Right lobe of liver (tissue), 6 donors: ENCODE results near the gene TPD52L2. TPM values are rescaled to one million over a fixed set of nuclear protein-coding genes. Genes with fewer than 3 reads are reported as not detected.

Source experiments
- ATAC-seq, 4 donors: fragments of 200-7000 bp; cut with Tn5 transposase; one replicate each; pipeline ENCODE4 v1.9.1; 2020; ENCODE audit warnings: mild to moderate bottlenecking in 4 of 4, moderate library complexity in 4 of 4
- DNase-seq, 3 donors: peaks; one replicate each; pipeline ENCODE4 v3.0.0-alpha.2; 2020
- H3K27ac ChIP-seq, 3 donors: fragments of 200-600 bp; one replicate each; pipeline ENCODE4 v1.8.0; 2022
- H3K27me3 ChIP-seq, 2 donors: fragments of 200-600 bp; one replicate each; pipeline ENCODE4 v1.8.0; 2022
- H3K36me3 ChIP-seq, 4 donors: fragments of 200-600 bp; sonication (generic) in 1 of 4; one replicate each; pipeline versions ENCODE4 v1.5.1 to v1.8.0; 2017 to 2022; ENCODE audit warnings: control low read depth in 1 of 4
- H3K4me1 ChIP-seq, 4 donors: fragments of 200-600 bp; sonication (generic) in 1 of 4; one replicate each; pipeline versions ENCODE4 v1.5.1 to v1.8.0; 2017 to 2022; ENCODE audit warnings: control low read depth in 1 of 4
- H3K4me3 ChIP-seq, 3 donors: fragments of 200-600 bp; one replicate each; pipeline ENCODE4 v1.8.0; 2022
- H3K9me3 ChIP-seq, 4 donors: fragments of 200-600 bp; sonication (generic) in 1 of 4; one replicate each; pipeline versions ENCODE4 v1.5.1 to v1.8.0; 2017 to 2022; ENCODE audit warnings: control low read depth in 1 of 4
- POLR2A ChIP-seq: fragments of 450-650 bp; IDR thresholded peaks from one replicate; pipeline ENCODE4 v1.6.1; 2017; ENCODE audit warnings: antibody characterized with exemption, mild to moderate bottlenecking
- WGBS: methylation state at CpG from one replicate; pipeline ENCODE4 v1.1.6; 2018; ENCODE audit warnings: low coverage, low lambda C conversion rate; ENCODE audit not compliant: insufficient coverage; ENCODE audit errors: missing lambda C conversion rate; 5-methylcytosine and 5-hydroxymethylcytosine counted together
- intact Hi-C, 2 donors: fragments of 100-400 bp; cut with DNase I; formaldehyde crosslinking; loops; one replicate each; pipeline versions ENCODE4 v1.11.2 to v1.14.1; 2022
- total RNA-seq, 6 experiments: library from RNA; depleted of rRNA in 2 of 6; stranded (reverse); fragments of >200 nt in 2 of 6; fragmentation: NEBNext Ultra II Directional in 3 of 6; extraction: Animal tissue kit (Norgen Biotek cat#: 25700) in 3 of 6; gene quantifications; one replicate each; pipeline versions ENCODE4 v1.1.0 to v1.2.4, GENCODE V29; 2016 to 2023
- TF ChIP-seq, protein P1 (sequence below), 4 donors: fragments of 200-600 bp in 3 of 4; fragments of 450-650 bp in 1 of 4; IDR thresholded peaks; one replicate each; pipeline versions ENCODE4 v1.5.1 to v1.8.0; 2016 to 2022; ENCODE audit warnings: antibody characterized with exemption in 4 of 4, mild to moderate bottlenecking in 2 of 4
- donor health status: DM: no; HTN: yes; CAD: no.
- donor health status: DM: no; HTN: no; CAD: no.
- donor health status: DM: no; HTN: no; CAD: no.
- donor health status: DM: no; HTN: yes; CAD: no.
- donor health status: DM: no; HTN: yes; CAD: no.

TPD52L2 gene
- total RNA-seq, 6 experiments from 2014 or later, result 20.1 to 46.8 (median 30.5) TPM

DNA sequence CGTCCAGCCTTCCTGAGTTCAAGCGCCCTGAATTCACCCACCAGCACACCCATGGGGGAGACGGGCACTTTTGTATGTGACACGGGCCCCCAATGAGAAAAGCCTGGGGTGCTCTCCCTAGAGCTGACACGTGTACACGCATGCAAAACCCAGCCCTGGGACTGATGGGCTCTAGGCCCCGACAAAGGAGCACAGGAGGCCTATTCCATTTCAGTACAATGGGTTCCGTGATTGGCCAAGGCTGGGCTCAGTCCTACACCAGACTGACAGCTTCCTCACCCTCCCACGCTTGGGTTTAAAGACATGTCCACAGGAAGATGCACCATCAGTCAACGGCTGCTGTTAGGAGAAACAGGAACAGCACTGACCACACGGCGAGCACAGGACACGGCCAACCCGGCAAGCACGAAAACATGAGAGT lies 42.8 kb upstream of the TPD52L2 start:
- ATAC-seq (peak; percentile 48 to 78 (median 70)), DNase-seq (no peak)
- Histone ChIP-seq H3K27ac (peak overlapping the region in 1 of 3 donors; percentile 65), H3K4me1 (no peaks in the 10 kb centered on the region), H3K36me3 (no peaks in the 10 kb centered on the region), H3K27me3 (no peaks in the 10 kb centered on the region), H3K9me3 (no peaks in the 10 kb centered on the region), H3K4me3 (no peak overlapping the region)
- TF ChIP-seq, protein P1, sequence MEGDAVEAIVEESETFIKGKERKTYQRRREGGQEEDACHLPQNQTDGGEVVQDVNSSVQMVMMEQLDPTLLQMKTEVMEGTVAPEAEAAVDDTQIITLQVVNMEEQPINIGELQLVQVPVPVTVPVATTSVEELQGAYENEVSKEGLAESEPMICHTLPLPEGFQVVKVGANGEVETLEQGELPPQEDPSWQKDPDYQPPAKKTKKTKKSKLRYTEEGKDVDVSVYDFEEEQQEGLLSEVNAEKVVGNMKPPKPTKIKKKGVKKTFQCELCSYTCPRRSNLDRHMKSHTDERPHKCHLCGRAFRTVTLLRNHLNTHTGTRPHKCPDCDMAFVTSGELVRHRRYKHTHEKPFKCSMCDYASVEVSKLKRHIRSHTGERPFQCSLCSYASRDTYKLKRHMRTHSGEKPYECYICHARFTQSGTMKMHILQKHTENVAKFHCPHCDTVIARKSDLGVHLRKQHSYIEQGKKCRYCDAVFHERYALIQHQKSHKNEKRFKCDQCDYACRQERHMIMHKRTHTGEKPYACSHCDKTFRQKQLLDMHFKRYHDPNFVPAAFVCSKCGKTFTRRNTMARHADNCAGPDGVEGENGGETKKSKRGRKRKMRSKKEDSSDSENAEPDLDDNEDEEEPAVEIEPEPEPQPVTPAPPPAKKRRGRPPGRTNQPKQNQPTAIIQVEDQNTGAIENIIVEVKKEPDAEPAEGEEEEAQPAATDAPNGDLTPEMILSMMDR (IDR thresholded peaks at IDR 0.05), result no peak
- TF ChIP-seq POLR2A, result no peak
- intact Hi-C loops, result no loop called here
- 39% methylated on average over 3 of the region's 15 CpGs for WGBS

GRCh38 chr20:63823691-63824311 lies 41.3 kb upstream of the TPD52L2 start:
- Histone ChIP-seq H3K9me3 (no peaks in the 10 kb centered on the region), H3K27ac (no peak overlapping the region), H3K4me3 (no peak overlapping the region), H3K4me1 (no peaks in the 10 kb centered on the region), H3K36me3 (no peaks in the 10 kb centered on the region), H3K27me3 (no peaks in the 10 kb centered on the region)
- peak; percentile 47 to 57 (median 55) for ATAC-seq
- 59% methylated on average over 7 of the region's 12 CpGs for WGBS
- intact Hi-C loops, result no loop called here
- no peak for DNase-seq
- no peak for TF ChIP-seq POLR2A
- TF ChIP-seq, protein P1 (IDR thresholded peaks at IDR 0.05), result no peak

GRCh38 chr20:63825331-63826118 lies 39.5 kb upstream of the TPD52L2 start:
- WGBS, result 79% methylated on average over 6 of the region's 25 CpGs
- H3K4me3 ChIP-seq, result no peak overlapping the region
- H3K9me3 ChIP-seq, result no peaks in the 10 kb centered on the region
- H3K4me1 ChIP-seq, result no peaks in the 10 kb centered on the region
- no peak overlapping the region for H3K27ac ChIP-seq
- no peaks in the 10 kb centered on the region for H3K27me3 ChIP-seq
- no peak for ATAC-seq
- DNase-seq, result no peak
- H3K36me3 ChIP-seq, result no peaks in the 10 kb centered on the region
- TF ChIP-seq, protein P1 (IDR thresholded peaks at IDR 0.05), result no peak
- TF ChIP-seq POLR2A, result no peak
- intact Hi-C loops, result no loop called here

DNA sequence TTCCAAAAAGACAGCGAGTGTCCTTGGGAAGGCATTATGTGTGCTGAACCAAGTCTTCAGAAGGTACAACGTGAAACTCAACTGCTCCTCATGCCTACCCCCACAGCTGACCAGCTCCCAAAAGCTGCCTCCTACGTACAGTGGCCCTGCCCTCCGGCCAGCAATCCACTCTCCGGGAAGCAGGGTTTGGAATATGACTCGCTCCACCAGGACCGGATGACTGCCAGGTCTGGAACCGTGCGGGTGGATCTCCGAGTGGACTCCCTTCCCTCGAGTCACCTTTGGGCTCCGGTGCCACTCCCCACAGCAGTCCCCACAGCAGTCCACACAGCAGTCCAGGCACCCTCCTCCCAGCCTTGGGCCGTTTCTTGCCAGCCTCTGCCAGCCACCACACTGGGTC lies 38.3 kb upstream of the TPD52L2 start:
- intact Hi-C loops, result no loop called here
- TF ChIP-seq, protein P1 (IDR thresholded peaks at IDR 0.05), result no peak
- no peak for TF ChIP-seq POLR2A
- no peaks in the 10 kb centered on the region for H3K36me3 ChIP-seq
- WGBS, result 69% methylated on average over 5 of the region's 13 CpGs
- H3K4me1 ChIP-seq, result no peaks in the 10 kb centered on the region
- no peak for DNase-seq
- H3K4me3 ChIP-seq, result no peak overlapping the region
- ATAC-seq, result peak in 2 of 4 donors; percentile 4 to 10
- no peaks in the 10 kb centered on the region for H3K9me3 ChIP-seq
- H3K27me3 ChIP-seq, result no peaks in the 10 kb centered on the region
- no peak overlapping the region for H3K27ac ChIP-seq
